Mesenteric fat pad (tissue), 1 donor: ENCODE data around the gene SLIT3. TPM values are rescaled to one million over a fixed set of nuclear protein-coding genes. Genes with fewer than 3 reads are reported as not detected.

Experiments
- DNase-seq: peaks from one replicate; pipeline ENCODE4 v3.0.0-alpha.2; 2020; ENCODE audit warnings: low spot score
- microRNA-seq: library from miRNA; unstranded; fragments of <30 nt; microRNA quantifications from one replicate; pipeline ENCODE4 v1.2.0, GENCODE V29; 2020; ENCODE audit warnings: borderline number of aligned reads
- total RNA-seq: library from RNA; stranded (reverse); fragmentation: NEBNext Ultra II Directional; extraction: Animal tissue kit (Norgen Biotek cat#: 25700); gene quantifications from one replicate; pipeline ENCODE4 v1.2.1, GENCODE V29; 2021
- donor health status: DM: yes; HTN: yes; CAD: no.

Gene SLIT3
- total RNA-seq, 1 donor from 2014 or later: 83.6 TPM

GRCh38 chr5:168620807-168621206, 680.1 kb downstream of the SLIT3 start:
- no peak for DNase-seq

GRCh38 chr5:168614661-168615060, 686.3 kb downstream of the SLIT3 start:
- DNase-seq: no peak

GRCh38 chr5:168613996-168614395, 686.9 kb downstream of the SLIT3 start:
- no peak for DNase-seq

GRCh38 chr5:168613396-168613795, 687.5 kb downstream of the SLIT3 start:
- no peak for DNase-seq

GRCh38 chr5:168612996-168613395, 687.9 kb downstream of the SLIT3 start:
- no peak for DNase-seq

GRCh38 chr5:168612123-168612522, 688.8 kb downstream of the SLIT3 start:
- DNase-seq: no peak

Small RNA genes within 50 kb of the gene (microRNA-seq; reads per million reads assigned to microRNA genes)
- gene MIR218-2 (not detected), gene MIR585 (16.0 reads per million, percentile 14 among the genes with 10 or more reads in this experiment)
